VCaP (cell line): ENCODE results near the gene BAHCC1.

Source experiments
- H3K27ac ChIP-seq: fragments of 450-650 bp; 2 replicates; pipeline ENCODE4 v1.5.1; 2017
- TF ChIP-seq, protein P1 (sequence below): fragments of 450-650 bp; conservative IDR thresholded peaks from 2 replicates; pipeline ENCODE4 v1.5.1; 2017; ENCODE audit warnings: mild to moderate bottlenecking, moderate library complexity

The BAHCC1 gene

DNA sequence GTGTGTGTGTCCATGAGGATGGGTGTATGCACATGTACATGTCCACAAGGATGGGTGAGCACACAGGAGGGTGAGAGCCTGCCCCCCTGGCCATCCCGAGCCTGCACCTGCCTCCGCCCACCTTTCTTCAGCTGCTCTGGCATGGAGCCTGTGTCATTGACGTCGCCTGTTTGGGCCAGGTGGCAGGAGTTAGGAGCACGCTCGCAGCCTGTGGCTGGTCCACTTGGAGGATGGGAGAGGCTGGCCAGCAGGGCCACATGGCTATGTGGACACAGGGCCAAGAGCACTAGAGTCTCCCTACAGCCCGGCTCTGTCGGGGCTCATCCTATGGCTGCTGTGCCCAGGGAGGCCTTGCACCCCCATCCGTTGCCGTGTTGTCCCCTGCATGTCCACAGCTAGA lies 21.4 kb downstream of the BAHCC1 start:
- TF ChIP-seq, protein P1, sequence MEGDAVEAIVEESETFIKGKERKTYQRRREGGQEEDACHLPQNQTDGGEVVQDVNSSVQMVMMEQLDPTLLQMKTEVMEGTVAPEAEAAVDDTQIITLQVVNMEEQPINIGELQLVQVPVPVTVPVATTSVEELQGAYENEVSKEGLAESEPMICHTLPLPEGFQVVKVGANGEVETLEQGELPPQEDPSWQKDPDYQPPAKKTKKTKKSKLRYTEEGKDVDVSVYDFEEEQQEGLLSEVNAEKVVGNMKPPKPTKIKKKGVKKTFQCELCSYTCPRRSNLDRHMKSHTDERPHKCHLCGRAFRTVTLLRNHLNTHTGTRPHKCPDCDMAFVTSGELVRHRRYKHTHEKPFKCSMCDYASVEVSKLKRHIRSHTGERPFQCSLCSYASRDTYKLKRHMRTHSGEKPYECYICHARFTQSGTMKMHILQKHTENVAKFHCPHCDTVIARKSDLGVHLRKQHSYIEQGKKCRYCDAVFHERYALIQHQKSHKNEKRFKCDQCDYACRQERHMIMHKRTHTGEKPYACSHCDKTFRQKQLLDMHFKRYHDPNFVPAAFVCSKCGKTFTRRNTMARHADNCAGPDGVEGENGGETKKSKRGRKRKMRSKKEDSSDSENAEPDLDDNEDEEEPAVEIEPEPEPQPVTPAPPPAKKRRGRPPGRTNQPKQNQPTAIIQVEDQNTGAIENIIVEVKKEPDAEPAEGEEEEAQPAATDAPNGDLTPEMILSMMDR = no peak
- H3K27ac ChIP-seq = no peak overlapping the region

DNA sequence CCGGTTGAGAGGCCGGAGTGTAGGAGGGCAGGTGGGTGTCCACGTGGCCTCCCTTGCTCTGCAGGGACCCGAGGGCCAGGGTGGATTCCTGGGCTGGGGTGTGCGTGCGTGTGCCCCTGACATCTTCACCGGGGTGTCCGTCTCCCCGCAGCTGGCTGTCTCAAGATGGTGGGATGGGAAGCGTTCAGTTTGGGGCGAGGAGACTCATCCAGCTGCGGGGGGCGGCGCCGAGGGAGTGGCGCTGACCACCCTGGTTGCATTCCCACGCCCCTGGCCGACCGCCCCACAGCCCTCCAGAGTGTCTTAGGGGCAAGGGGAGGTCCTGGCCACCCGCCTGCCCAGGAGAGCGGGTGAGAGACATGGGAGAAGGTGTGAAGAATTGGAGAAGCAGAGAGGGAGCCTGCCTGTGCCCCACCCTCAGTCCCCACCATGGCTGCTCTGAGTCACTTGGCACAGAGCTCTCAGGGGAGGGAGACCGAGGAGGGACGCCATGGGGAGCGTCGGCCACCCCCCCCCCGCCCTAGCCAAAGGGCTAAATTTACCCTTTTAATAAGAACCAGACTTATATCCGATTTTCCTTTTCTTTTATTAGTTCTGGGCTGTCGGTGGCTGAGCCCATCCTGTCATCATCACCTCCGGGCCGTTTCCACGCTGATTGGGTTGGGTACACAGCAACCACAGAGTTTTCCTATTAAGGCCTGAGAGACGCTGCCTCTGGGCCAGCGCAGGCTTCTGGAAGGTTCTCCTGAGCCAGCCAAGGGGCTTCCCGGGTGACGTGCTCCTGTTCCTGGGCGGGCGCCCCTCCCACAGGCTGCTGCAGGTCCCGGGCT lies 22.0 kb downstream of the BAHCC1 start:
- TF ChIP-seq, protein P1 = no peak
- H3K27ac ChIP-seq = no peak overlapping the region

DNA sequence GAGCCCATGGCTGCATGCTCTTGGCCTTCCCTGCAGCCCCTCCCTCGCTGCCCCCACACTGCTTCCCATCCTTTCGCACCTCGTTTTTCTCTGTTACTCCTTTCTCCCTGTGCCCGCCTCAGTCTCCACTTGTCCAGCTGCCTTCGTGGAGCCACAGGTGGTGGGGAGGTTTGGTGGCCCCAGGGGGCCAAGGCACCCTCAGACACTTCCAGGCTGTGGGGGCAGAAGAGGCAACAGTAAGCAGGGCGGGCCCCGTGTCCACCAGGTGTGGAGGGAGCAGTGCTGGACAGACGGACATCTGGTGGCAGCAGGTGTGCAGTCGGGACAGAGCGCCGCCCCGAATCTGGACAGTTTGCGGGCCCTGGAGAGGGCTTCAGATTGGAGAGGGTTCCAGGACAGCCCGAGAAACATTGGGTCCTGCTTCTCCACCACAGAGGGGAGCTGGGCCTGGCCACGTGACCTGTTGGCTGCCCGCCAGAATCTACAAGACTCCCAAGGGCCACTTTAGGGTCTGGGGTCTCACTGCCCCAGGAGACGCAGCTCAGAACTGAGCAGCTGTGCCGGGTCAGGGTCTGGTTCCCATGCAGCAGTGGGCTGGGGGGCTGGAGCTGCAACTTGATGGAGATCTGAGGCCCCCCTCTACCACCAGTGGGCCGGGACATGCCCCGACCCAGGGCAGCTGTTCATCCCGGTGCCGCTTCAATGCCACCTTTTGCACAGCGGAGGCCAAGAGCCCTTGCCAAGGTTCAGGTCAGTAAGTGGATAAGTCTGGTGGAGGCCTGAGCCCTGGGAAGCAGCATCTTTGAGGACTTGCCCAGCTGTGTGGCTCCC lies 22.8 kb downstream of the BAHCC1 start:
- TF ChIP-seq, protein P1 = no peak
- no peak overlapping the region for H3K27ac ChIP-seq

DNA sequence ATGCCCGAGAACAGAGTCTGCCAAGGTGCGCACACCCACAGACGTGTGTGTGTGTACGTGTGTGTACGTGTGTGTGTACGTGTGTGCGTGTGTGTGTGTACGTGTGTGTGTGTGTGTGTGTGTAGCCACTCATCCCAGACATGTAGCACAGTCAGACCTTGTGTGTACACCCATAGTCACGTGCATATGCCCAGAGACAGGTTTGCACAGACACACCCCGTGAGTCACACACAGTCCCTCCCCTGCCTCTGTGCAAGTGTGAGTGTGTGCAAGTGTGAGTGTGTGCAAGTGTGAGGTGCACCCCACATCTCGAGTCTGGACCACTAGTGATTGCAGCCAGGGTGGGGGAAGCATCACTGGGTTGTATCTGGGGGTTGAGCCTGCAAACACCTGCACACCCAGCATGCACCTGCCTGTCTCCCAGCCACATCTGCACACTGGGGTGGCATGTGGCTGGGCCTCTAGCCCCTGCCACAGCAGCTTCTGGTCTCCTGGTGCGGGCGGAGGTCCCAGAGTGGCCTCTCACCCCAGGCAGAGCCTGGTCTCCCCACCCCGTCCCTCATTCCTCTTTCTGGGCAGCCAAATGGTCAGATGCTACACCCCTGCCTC lies 23.6 kb downstream of the BAHCC1 start:
- TF ChIP-seq, protein P1 = no peak
- peak overlapping the region; percentile 72 for H3K27ac ChIP-seq

DNA sequence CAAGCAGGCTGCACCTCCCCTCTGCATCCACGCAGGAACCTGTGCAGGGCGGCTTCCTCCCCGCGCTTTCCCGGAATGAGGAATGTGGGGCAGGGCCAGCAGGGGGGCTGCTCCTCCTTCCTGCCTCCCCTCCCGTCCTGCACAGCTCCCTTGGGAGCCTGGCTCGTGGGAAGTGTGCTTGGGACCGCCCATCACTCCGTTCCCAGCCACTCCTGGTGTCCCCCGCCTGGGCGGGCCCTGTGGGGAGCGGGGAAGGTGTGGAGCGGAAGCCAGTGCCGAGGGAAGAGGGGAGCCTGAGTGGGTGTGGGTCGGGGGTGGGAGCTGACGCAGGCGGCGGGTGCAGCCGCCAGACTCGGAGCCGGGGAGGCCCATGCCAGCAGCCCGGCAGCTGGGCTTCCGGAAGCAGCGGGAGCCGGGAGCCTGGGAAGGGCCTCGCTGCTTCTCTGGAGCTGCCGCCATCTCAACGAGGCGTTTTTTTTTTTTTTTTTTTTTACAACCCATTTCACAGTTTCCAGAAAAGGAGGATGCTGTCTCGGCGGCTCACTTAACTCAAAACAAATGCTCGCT lies 24.1 kb downstream of the BAHCC1 start:
- H3K27ac ChIP-seq = peak overlapping the region; percentile 72
- TF ChIP-seq, protein P1 = no peak

DNA sequence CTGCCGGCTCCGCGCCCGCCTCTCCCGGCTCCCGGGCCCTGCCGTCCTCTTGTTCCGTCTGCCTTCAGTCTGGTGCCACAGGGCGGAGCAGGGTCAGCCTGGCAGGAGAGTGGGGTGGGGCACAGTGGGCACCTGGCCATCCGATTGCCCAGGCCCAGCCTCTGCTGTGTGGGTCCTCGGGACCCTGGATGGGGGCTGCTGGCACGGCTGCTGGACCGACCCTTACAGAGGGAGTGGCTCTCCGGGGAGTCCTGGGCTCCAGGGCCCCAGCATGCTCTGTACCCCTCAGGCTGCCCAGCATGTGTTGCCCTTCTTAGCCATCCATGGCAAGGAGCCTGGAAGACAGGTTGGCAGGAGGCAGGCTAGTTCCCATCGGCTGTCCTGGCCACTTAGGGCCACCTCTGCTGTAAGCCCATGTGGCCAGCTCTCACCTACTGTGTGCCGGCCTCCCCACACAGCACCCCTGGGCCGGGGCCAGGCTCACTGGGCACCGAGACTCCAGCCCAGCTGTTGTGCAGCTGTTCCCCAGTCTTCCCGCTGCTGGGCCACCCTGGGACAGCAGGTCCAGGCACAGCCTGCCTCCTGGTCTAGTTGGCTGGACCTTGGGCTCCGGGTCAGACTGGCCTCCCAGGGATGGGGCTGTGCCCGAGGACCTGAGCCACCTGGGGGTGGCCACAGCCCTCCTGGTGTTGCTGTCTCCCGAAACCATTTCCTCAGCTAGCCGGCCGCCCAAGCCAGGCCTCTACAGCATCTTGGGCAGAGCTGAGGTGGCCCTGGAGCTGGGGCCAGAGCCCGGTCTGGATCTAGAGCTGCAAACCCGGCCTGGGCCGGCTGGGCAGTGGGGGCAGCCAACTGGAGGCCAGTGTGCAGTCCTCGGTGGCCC lies 24.9 kb downstream of the BAHCC1 start:
- TF ChIP-seq, protein P1 = no peak
- H3K27ac ChIP-seq = peak overlapping the region; percentile 72
